Keratinocyte (primary cell): ENCODE data around the gene ARHGAP28.

Experiments used
- EZH2 ChIP-seq: IDR thresholded peaks from one replicate; pipeline ENCODE4 v1.6.1; 2012; ENCODE audit warnings: inconsistent platforms, mild to moderate bottlenecking, low read length, moderate library complexity
- TF ChIP-seq, protein P1 (sequence below), 3 experiments: IDR thresholded peaks in 1 of 3; conservative IDR thresholded peaks in 1 of 3; optimal IDR thresholded peaks in 1 of 3; 2 replicates in 2 of 3; 3 replicates in 1 of 3; pipeline versions ENCODE3 to v1.5.1; 2011; ENCODE audit warnings: low read length in 3 of 3, mild to moderate bottlenecking in 3 of 3, moderate library complexity in 2 of 3, control low read depth in 1 of 3, inconsistent platforms in 1 of 3; ENCODE audit not compliant: insufficient read depth in 2 of 3; ENCODE audit errors: extremely low read depth in 1 of 3

DNA sequence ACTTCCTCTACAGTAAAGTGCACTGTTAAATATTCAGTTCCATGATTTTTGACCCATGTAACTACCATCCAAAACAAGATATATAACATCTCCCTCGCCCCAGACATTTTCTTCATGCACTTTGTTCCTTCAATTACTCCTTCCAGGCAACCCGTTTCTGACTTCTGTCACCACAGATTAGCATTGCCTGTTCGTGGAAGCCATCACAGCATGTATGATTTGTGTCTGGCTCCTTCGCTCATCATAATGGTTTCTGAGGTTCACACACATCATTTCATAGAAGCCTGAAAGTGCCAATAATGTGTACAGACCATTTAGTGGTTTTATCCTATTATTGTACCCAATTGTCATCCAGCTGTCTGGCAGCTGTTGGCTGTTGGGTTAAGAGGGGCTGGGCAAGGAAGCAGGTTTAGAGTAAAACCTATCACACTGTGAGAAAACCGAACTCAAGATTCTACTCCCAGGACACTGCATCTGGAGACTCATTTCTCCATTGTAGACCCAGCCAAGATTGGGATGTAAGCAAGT lies 16.1 kb downstream of the ARHGAP28 start:
- TF ChIP-seq, protein P1, sequence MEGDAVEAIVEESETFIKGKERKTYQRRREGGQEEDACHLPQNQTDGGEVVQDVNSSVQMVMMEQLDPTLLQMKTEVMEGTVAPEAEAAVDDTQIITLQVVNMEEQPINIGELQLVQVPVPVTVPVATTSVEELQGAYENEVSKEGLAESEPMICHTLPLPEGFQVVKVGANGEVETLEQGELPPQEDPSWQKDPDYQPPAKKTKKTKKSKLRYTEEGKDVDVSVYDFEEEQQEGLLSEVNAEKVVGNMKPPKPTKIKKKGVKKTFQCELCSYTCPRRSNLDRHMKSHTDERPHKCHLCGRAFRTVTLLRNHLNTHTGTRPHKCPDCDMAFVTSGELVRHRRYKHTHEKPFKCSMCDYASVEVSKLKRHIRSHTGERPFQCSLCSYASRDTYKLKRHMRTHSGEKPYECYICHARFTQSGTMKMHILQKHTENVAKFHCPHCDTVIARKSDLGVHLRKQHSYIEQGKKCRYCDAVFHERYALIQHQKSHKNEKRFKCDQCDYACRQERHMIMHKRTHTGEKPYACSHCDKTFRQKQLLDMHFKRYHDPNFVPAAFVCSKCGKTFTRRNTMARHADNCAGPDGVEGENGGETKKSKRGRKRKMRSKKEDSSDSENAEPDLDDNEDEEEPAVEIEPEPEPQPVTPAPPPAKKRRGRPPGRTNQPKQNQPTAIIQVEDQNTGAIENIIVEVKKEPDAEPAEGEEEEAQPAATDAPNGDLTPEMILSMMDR (optimal IDR thresholded peaks at IDR 0.05 in 1 of 3, IDR thresholded peaks at IDR 0.05 in 1 of 3, conservative IDR thresholded peaks at IDR 0.05 in 1 of 3; ENCODE audit: extremely low read depth in 1 of 3, insufficient read depth in 2 of 3, low read length in 3 of 3): no peak
- no peak for TF ChIP-seq EZH2
